Measurements from ENCODE around the gene CAPN15. TPM values are rescaled to one million over a fixed set of nuclear protein-coding genes. Genes with fewer than 3 reads are reported as not detected.
A peak's percentile ranks its signal among the peaks of the same experiment; 100 is the strongest.

The CAPN15 gene
- polyA plus RNA-seq, 1 of the 3 experiments (the other 2 are of a cell fraction) = 22.9 TPM

GRCh38 chr16:543301-544164 lies 16.0 kb downstream of the CAPN15 start:
- Histone ChIP-seq H3K4me3 (ENCODE audit: low read depth in 2 of 2, low read length in 1 of 2) (no peak overlapping the region), H3K9me2 (no peaks in the 10 kb centered on the region), H3K27ac (ENCODE audit: low read depth in 2 of 2, low read length in 1 of 2) (peak overlapping the region in 1 of 2 experiments; percentile 34; a peak in 2 of 4 replicates), H3K36me3 (replicated peaks in 1 of 2; ENCODE audit: control insufficient read depth in 1 of 2, insufficient read depth in 2 of 2, low read length in 1 of 2) (peaks cover 0 to 16% of the 10 kb centered on the region in 2 experiments), H3K9ac (no peak overlapping the region), H3F3A (replicated peaks; ENCODE audit: insufficient read depth) (no peaks in the 10 kb centered on the region), H2AFZ (ENCODE audit: low read depth) (no peak overlapping the region), H3K4me2 (no peak overlapping the region), H3K79me2 (ENCODE audit: insufficient read depth) (peaks cover 55% of the 10 kb centered on the region), H3K9me3 (no peaks in the 10 kb centered on the region), H3K4me1 (ENCODE audit: control insufficient read depth in 1 of 2, insufficient read depth in 2 of 2, low read depth in 1 of 2, low read length in 1 of 2) (peaks cover 0 to 5% of the 10 kb centered on the region in 2 experiments; a peak in 1 of 4 replicates), H3K27me3 (ENCODE audit: insufficient read depth) (no peaks in the 10 kb centered on the region), H4K20me1 (ENCODE audit: insufficient read depth) (peaks cover 25% of the 10 kb centered on the region; the same call in 1 of the 2 replicates)
- TF ChIP-seq USF1 (IDR thresholded peaks at IDR 0.05; ENCODE audit: borderline replicate concordance, low read depth) = no peak
- TF ChIP-seq MXI1 (IDR thresholded peaks at IDR 0.05; ENCODE audit: low read depth, low read length) = peak; percentile 62; the same call in 1 of the 2 replicates
- DNase-seq = peak; percentile 70
- WGBS (ENCODE audit: low lambda C conversion rate) = 53% methylated on average over 3 of the region's 51 CpGs
- ChIA-PET CTCF (interaction anchor here (0.8 to 1.8 kb wide), 7 partner anchors 13 to 57 kb away, joined by 3 to 4 read pairs (median 3); no protein-coding TSS in a partner anchor), POLR2A (interaction anchor here (0.6 kb wide), 1 partner anchor 29 kb away, joined by 3 read pairs; no protein-coding TSS in a partner anchor)

- no peak for DNase-seq
- H3K9me3 ChIP-seq = no peaks in the 10 kb centered on the region
- H3K4me1 ChIP-seq (ENCODE audit: control insufficient read depth in 1 of 2, insufficient read depth in 2 of 2, low read depth in 1 of 2, low read length in 1 of 2) = peaks cover 0 to 5% of the 10 kb centered on the region in 2 experiments; a peak in 1 of 4 replicates
- no peak overlapping the region for H3K4me3 ChIP-seq (ENCODE audit: low read depth in 2 of 2, low read length in 1 of 2)
- peaks cover 45% of the 10 kb centered on the region for H3K79me2 ChIP-seq (ENCODE audit: insufficient read depth)
- CTCF ChIA-PET = interaction anchor here (0.9 to 1.1 kb wide), 3 partner anchors 13 to 26 kb away, joined by 3 read pairs; no protein-coding TSS in a partner anchor
- peaks cover 0 to 20% of the 10 kb centered on the region in 2 experiments for H3K36me3 ChIP-seq (replicated peaks in 1 of 2; ENCODE audit: control insufficient read depth in 1 of 2, insufficient read depth in 2 of 2, low read length in 1 of 2)
- H3K27ac ChIP-seq (ENCODE audit: low read depth in 2 of 2, low read length in 1 of 2) = no peak overlapping the region
- no peaks in the 10 kb centered on the region for H3K27me3 ChIP-seq (ENCODE audit: insufficient read depth)
- POLR2A ChIA-PET = no interaction called here
- no peak overlapping the region for H3K9ac ChIP-seq
- no peak overlapping the region for H3K4me2 ChIP-seq
- H3K9me2 ChIP-seq = no peaks in the 10 kb centered on the region
- no peaks in the 10 kb centered on the region for H3F3A ChIP-seq (replicated peaks; ENCODE audit: insufficient read depth)
- H4K20me1 ChIP-seq (ENCODE audit: insufficient read depth) = peaks cover 24% of the 10 kb centered on the region; the same call in 1 of the 2 replicates
- WGBS (ENCODE audit: low lambda C conversion rate) = 97% methylated on average over 46 of the region's 46 CpGs
- TF ChIP-seq GABPA (IDR thresholded peaks at IDR 0.05; ENCODE audit: low read depth) (no peak), YY1 (IDR thresholded peaks at IDR 0.05; ENCODE audit: low read depth) (no peak), TAF1 (IDR thresholded peaks at IDR 0.05; ENCODE audit: borderline replicate concordance, low read depth, low read length) (no peak), RAD21 (IDR thresholded peaks at IDR 0.05; ENCODE audit: low read length) (no peak), NRF1 (IDR thresholded peaks at IDR 0.05; ENCODE audit: low read depth, low read length) (no peak), PBX3 (IDR thresholded peaks at IDR 0.05) (no peak), NFIC (IDR thresholded peaks at IDR 0.05; ENCODE audit: borderline replicate concordance) (no peak)
- TF ChIP-seq, protein P1, sequence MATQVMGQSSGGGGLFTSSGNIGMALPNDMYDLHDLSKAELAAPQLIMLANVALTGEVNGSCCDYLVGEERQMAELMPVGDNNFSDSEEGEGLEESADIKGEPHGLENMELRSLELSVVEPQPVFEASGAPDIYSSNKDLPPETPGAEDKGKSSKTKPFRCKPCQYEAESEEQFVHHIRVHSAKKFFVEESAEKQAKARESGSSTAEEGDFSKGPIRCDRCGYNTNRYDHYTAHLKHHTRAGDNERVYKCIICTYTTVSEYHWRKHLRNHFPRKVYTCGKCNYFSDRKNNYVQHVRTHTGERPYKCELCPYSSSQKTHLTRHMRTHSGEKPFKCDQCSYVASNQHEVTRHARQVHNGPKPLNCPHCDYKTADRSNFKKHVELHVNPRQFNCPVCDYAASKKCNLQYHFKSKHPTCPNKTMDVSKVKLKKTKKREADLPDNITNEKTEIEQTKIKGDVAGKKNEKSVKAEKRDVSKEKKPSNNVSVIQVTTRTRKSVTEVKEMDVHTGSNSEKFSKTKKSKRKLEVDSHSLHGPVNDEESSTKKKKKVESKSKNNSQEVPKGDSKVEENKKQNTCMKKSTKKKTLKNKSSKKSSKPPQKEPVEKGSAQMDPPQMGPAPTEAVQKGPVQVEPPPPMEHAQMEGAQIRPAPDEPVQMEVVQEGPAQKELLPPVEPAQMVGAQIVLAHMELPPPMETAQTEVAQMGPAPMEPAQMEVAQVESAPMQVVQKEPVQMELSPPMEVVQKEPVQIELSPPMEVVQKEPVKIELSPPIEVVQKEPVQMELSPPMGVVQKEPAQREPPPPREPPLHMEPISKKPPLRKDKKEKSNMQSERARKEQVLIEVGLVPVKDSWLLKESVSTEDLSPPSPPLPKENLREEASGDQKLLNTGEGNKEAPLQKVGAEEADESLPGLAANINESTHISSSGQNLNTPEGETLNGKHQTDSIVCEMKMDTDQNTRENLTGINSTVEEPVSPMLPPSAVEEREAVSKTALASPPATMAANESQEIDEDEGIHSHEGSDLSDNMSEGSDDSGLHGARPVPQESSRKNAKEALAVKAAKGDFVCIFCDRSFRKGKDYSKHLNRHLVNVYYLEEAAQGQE (IDR thresholded peaks at IDR 0.05; ENCODE audit: low read depth, low read length) = no peak
- TF ChIP-seq, protein P2, sequence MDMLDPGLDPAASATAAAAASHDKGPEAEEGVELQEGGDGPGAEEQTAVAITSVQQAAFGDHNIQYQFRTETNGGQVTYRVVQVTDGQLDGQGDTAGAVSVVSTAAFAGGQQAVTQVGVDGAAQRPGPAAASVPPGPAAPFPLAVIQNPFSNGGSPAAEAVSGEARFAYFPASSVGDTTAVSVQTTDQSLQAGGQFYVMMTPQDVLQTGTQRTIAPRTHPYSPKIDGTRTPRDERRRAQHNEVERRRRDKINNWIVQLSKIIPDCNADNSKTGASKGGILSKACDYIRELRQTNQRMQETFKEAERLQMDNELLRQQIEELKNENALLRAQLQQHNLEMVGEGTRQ (IDR thresholded peaks at IDR 0.05; ENCODE audit: borderline replicate concordance, low read depth, low read length) = no peak
- no peak overlapping the region for H2AFZ ChIP-seq (ENCODE audit: low read depth)
Observed at GRCh38 chr16:544517-544916, 17.0 kb downstream of the CAPN15 start.

Measured in SK-N-SH (cell line).